IMR-90 (cell line): Measurements from ENCODE around the gene PGLYRP2. TPM values are rescaled to one million over a fixed set of nuclear protein-coding genes. Genes with fewer than 3 reads are reported as not detected.
A peak's percentile ranks its signal among the peaks of the same experiment; 100 is the strongest.

Experiments
- ATAC-seq: fragments of 200-7000 bp; cut with Tn5 transposase; 2 replicates; pipeline ENCODE4 v1.9.1; 2020; ENCODE audit warnings: low read depth, mild to moderate bottlenecking, moderate library complexity
- BruUV-seq: library from RNA; stranded (reverse); fragments of 400-500 nt; replicated peaks from 2 replicates; lab custom pipeline; 2021; lab: Mats Ljungman, UMichigan
- CTCF ChIA-PET: fragments of 300-600 bp; formaldehyde crosslinking; extraction: SDS; loops from one replicate; lab custom pipeline; 2021; ENCODE audit warnings: antibody characterized with exemption; lab: Yijun Ruan, JAX
- POLR2A ChIA-PET: fragments of 300-600 bp; sonication (Branson Sonifier 250); formaldehyde crosslinking; loops from one replicate; lab custom pipeline; 2022; ENCODE audit warnings: antibody characterized with exemption; ENCODE audit not compliant: unreplicated experiment; lab: Charles Lee
- DNase-seq: peaks from one replicate; pipeline ENCODE4 v3.0.0; 2013
- H2AFZ ChIP-seq: replicated peaks from 2 replicates; pipeline ENCODE3; 2013; ENCODE audit warnings: low read length, mild to moderate bottlenecking; ENCODE audit not compliant: poor library complexity
- H2AK5ac ChIP-seq: 2 replicates; pipeline ENCODE4 v1.6.1; 2013; ENCODE audit warnings: low read depth, low read length, inconsistent platforms
- H2AK9ac ChIP-seq: replicated peaks from 2 replicates; pipeline ENCODE3; 2013; ENCODE audit warnings: mild to moderate bottlenecking, low read depth, low read length, moderate library complexity; ENCODE audit not compliant: poor library complexity
- H2BK120ac ChIP-seq: 2 replicates; pipeline ENCODE4 v1.6.1; 2013; ENCODE audit warnings: low read depth, low read length, inconsistent platforms
- H2BK15ac ChIP-seq: 3 replicates; pipeline ENCODE4 v1.6.1; 2013; ENCODE audit warnings: low read depth, low read length, inconsistent platforms
- H2BK20ac ChIP-seq: 2 replicates; pipeline ENCODE4 v1.6.1; 2013; ENCODE audit warnings: low read depth, mild to moderate bottlenecking, inconsistent platforms, low read length, moderate library complexity
- H2BK5ac ChIP-seq: 2 replicates; pipeline ENCODE4 v1.6.1; 2013; ENCODE audit warnings: mild to moderate bottlenecking, low read depth, low read length, inconsistent platforms; ENCODE audit not compliant: poor library complexity, severe bottlenecking
- H3K14ac ChIP-seq: replicated peaks from 2 replicates; pipeline ENCODE4 v1.6.1; 2013; ENCODE audit warnings: low read depth, low read length, inconsistent platforms
- H3K18ac ChIP-seq: 2 replicates; pipeline ENCODE4 v1.6.1; 2013; ENCODE audit warnings: low read depth, low read length, control low read depth
- H3K23ac ChIP-seq: 2 replicates; pipeline ENCODE4 v1.6.1; 2013; ENCODE audit warnings: low read depth, low read length, inconsistent platforms
- H3K27ac ChIP-seq: 2 replicates; pipeline ENCODE4 v1.5.1; 2013; ENCODE audit warnings: mild to moderate bottlenecking, control low read depth, low read length; ENCODE audit not compliant: insufficient read depth
- H3K27me3 ChIP-seq: 2 replicates; pipeline ENCODE4 v1.6.1; 2013; ENCODE audit warnings: low read length; ENCODE audit not compliant: control insufficient read depth, insufficient read depth
- H3K36me3 ChIP-seq: 2 replicates; pipeline ENCODE4 v1.6.1; 2013; ENCODE audit warnings: low read length, mixed read lengths; ENCODE audit not compliant: control insufficient read depth, insufficient read depth
- H3K4ac ChIP-seq: 2 replicates; pipeline ENCODE4 v1.6.1; 2013; ENCODE audit warnings: low read depth, low read length, inconsistent platforms
- H3K4me1 ChIP-seq: 2 replicates; pipeline ENCODE4 v1.6.1; 2013; ENCODE audit warnings: low read length, mixed read lengths; ENCODE audit not compliant: control insufficient read depth, insufficient read depth
- H3K4me2 ChIP-seq: 2 replicates; pipeline ENCODE4 v1.6.1; 2013; ENCODE audit warnings: low read depth, mild to moderate bottlenecking, control low read depth, low read length, moderate library complexity
- H3K4me3 ChIP-seq: 2 replicates; pipeline ENCODE4 v1.5.1; 2013; ENCODE audit warnings: low read depth, mild to moderate bottlenecking, control low read depth, low read length, moderate library complexity; ENCODE audit not compliant: insufficient read depth
- H3K56ac ChIP-seq: 2 replicates; pipeline ENCODE4 v1.6.1; 2013; ENCODE audit warnings: low read length, inconsistent platforms; ENCODE audit not compliant: insufficient read depth; ENCODE audit errors: extremely low read depth
- H3K79me1 ChIP-seq, 2 experiments: 2 replicates each; pipeline ENCODE4 v1.6.1; 2013; ENCODE audit warnings: low read length in 2 of 2, inconsistent platforms in 1 of 2, low read depth in 1 of 2
- H3K9ac ChIP-seq: 2 replicates; pipeline ENCODE4 v1.6.1; 2013; ENCODE audit warnings: low read depth, low read length, control low read depth
- H3K9me1 ChIP-seq: 2 replicates; pipeline ENCODE4 v1.6.1; 2013; ENCODE audit warnings: low read length, inconsistent platforms; ENCODE audit not compliant: insufficient read depth
- H3K9me3 ChIP-seq: 2 replicates; pipeline ENCODE4 v1.6.1; 2013; ENCODE audit warnings: low read length; ENCODE audit not compliant: control insufficient read depth, insufficient read depth
- H4K20me1 ChIP-seq: 2 replicates; pipeline ENCODE4 v1.6.1; 2013; ENCODE audit warnings: low read length, inconsistent platforms; ENCODE audit not compliant: insufficient read depth
- H4K5ac ChIP-seq: 2 replicates; pipeline ENCODE4 v1.6.1; 2013; ENCODE audit warnings: mild to moderate bottlenecking, low read depth, low read length, control low read depth
- H4K8ac ChIP-seq, 2 experiments: 2 replicates each; pipeline ENCODE4 v1.6.1; 2013; ENCODE audit warnings: low read depth in 2 of 2, low read length in 2 of 2, control low read depth in 1 of 2, inconsistent platforms in 1 of 2
- H4K91ac ChIP-seq: 2 replicates; pipeline ENCODE4 v1.6.1; 2013; ENCODE audit warnings: low read depth, low read length, inconsistent platforms; ENCODE audit not compliant: insufficient read depth
- BHLHE40 ChIP-seq: fragments of 150-350 bp; IDR thresholded peaks from 2 replicates; pipeline ENCODE4 v1.6.1; 2016; ENCODE audit warnings: mild to moderate bottlenecking, low read depth, low read length
- CEBPB ChIP-seq: IDR thresholded peaks from 2 replicates; pipeline ENCODE4 v1.6.1; 2012; ENCODE audit warnings: low read depth, low read length, improper control_type of control experiment
- FOS ChIP-seq: fragments of 150-350 bp; IDR thresholded peaks from 2 replicates; pipeline ENCODE4 v1.6.1; 2016; ENCODE audit warnings: low read depth, low read length
- NFE2L2 ChIP-seq: fragments of 150-350 bp; IDR thresholded peaks from 2 replicates; pipeline ENCODE4 v1.6.1; 2016; ENCODE audit warnings: low read depth, mild to moderate bottlenecking, low read length
- RFX5 ChIP-seq: IDR thresholded peaks from 2 replicates; pipeline ENCODE4 v1.8.0; 2012; ENCODE audit warnings: low read depth, mild to moderate bottlenecking, low read length, moderate library complexity
- SMC3 ChIP-seq: fragments of 150-350 bp; IDR thresholded peaks from 2 replicates; pipeline ENCODE4 v1.6.1; 2016; ENCODE audit warnings: low read depth, mild to moderate bottlenecking, antibody characterized with exemption, low read length, moderate library complexity
- WGBS, 2 experiments: methylation state at CpG; one replicate each; pipeline versions ENCODE4 v1.1.5 to v1.1.7; 2013; ENCODE audit warnings: missing lambda C conversion rate in 2 of 2; ENCODE audit not compliant: insufficient read length in 1 of 2; ENCODE audit errors: extremely low coverage in 2 of 2; 5-methylcytosine and 5-hydroxymethylcytosine counted together
- dilution Hi-C: fragments of 300-500 bp; cut with HindIII; formaldehyde crosslinking; loops from one replicate; pipeline ENCODE4 v1.14.3; 2018; ENCODE audit warnings: low sequenced_read_pairs; ENCODE audit not compliant: unreplicated experiment
- in situ Hi-C: fragments of 300-500 bp; cut with MboI; formaldehyde crosslinking; loops from 3 replicates; pipeline ENCODE4 v1.14.3; 2019; ENCODE audit warnings: low sequenced_read_pairs, inconsistent platforms, mixed read lengths
- intact Hi-C: fragments of 100-400 bp; cut with micrococcal nuclease; formaldehyde crosslinking; loops from 2 replicates; pipeline ENCODE4 v1.10.0; 2022
- polyA plus RNA-seq, 3 experiments: library from polyadenylated mRNA; depleted of rRNA; stranded (reverse); fragments of >200 nt; gene quantifications; 2 replicates each; pipeline ENCODE4 v1.2.3, GENCODE V29; 2012; ENCODE audit warnings: low replicate concordance in 1 of 3
- total RNA-seq: library from RNA; depleted of rRNA; stranded (reverse); fragments of >200 nt; gene quantifications from 2 replicates; pipeline ENCODE4 v1.2.3, GENCODE V29; 2012

The PGLYRP2 gene
- total and polyA plus RNA-seq, 2 of the 4 experiments (the other 2 are of a cell fraction): not detected

GRCh38 chr19:15447057-15447456 lies 32.2 kb downstream of the PGLYRP2 start:
- Histone ChIP-seq H3K79me1 (peaks cover 0 to 6% of the 10 kb centered on the region in 2 experiments; a peak in 1 of 4 replicates), H2AFZ (no peak overlapping the region), H3K27me3 (no peaks in the 10 kb centered on the region), H3K9me1 (peaks cover 13% of the 10 kb centered on the region), H2BK20ac (no peak overlapping the region), H4K8ac (no peak overlapping the region), H3K4ac (no peak overlapping the region), H2AK5ac (no peak overlapping the region), H3K14ac (no peak overlapping the region), H3K9me3 (no peaks in the 10 kb centered on the region), H3K56ac (no peak overlapping the region), H2AK9ac (peak overlapping the region; percentile 65), H3K27ac (no peak overlapping the region), H4K5ac (no peak overlapping the region), H2BK5ac (no peak overlapping the region), H4K91ac (no peak overlapping the region), H3K4me1 (no peaks in the 10 kb centered on the region), H2BK15ac (no peak overlapping the region), H3K18ac (no peak overlapping the region), H4K20me1 (no peaks in the 10 kb centered on the region; the same call in 1 of the 2 replicates), H3K23ac (no peak overlapping the region), H2BK120ac (no peak overlapping the region), H3K4me3 (no peak overlapping the region), H3K9ac (no peak overlapping the region), H3K36me3 (peaks cover 8% of the 10 kb centered on the region; the same call in 1 of the 2 replicates), H3K4me2 (no peak overlapping the region)
- dilution Hi-C loops: no loop called here
- intact Hi-C loops: no loop called here
- 85% methylated on average over 2 of the region's 4 CpGs; no CpG with 5 or more reads in 1 of the 2 experiments for WGBS, 2 experiments
- in situ Hi-C loops: loop anchor here (25.0 kb wide), 1 partner anchor 885 kb away; the partner anchor contains the start of gene NDUFB7
- DNase-seq: no peak
- BruUV-seq: no TSS peak
- TF ChIP-seq BHLHE40: no peak
- TF ChIP-seq NFE2L2: no peak
- TF ChIP-seq RFX5: no peak
- no peak for TF ChIP-seq CEBPB
- no peak for TF ChIP-seq FOS
- no peak for TF ChIP-seq SMC3
- ATAC-seq: no peak
- POLR2A ChIA-PET: no interaction called here
- CTCF ChIA-PET: no interaction called here
